HG03039 (cell line): ENCODE results near the gene GAGE12E.
"Not testable (repeated sequence)": the region's sequence is repeated elsewhere in the genome, so short reads cannot be mapped to it uniquely, and the experiment has no call there.

Source experiments
- ATAC-seq: cut with Tn5 transposase; IDR thresholded peaks from one replicate; pipeline ENCODE4 v1.9.1; 2021; ENCODE audit warnings: mild to moderate bottlenecking, moderate library complexity; ENCODE audit not compliant: unreplicated experiment

Gene GAGE12E

DNA sequence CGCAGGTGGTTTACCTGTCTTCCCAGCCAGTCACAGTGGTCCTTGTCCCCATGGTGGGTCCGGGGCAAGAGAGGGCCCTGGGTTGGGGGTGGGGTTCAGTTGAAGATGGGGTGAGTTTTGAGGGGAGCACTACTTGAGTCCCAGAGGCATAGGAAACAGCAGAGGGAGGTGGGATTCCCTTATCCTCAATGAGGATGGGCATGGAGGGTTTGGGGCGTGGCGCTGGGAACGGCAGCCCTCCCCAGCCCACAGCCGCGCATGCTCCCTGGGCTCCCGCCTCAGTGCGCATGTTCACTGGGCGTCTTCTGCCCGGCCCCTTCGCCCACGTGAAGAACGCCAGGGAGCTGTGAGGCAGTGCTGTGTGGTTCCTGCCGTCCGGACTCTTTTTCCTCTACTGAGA, at the start of gene GAGE12E:
TSS of gene GAGE12E (plus strand) at position 301 of the 400 bp plus-strand sequence. CDS start 1,155 bp downstream, outside the sequence.
- ATAC-seq: not testable (repeated sequence)

DNA sequence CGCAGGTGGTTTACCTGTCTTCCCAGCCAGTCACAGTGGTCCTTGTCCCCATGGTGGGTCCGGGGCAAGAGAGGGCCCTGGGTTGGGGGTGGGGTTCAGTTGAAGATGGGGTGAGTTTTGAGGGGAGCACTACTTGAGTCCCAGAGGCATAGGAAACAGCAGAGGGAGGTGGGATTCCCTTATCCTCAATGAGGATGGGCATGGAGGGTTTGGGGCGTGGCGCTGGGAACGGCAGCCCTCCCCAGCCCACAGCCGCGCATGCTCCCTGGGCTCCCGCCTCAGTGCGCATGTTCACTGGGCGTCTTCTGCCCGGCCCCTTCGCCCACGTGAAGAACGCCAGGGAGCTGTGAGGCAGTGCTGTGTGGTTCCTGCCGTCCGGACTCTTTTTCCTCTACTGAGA, 19.2 kb upstream of the GAGE12E start, which contains the start of gene GAGE12C:
TSS of gene GAGE12C (plus strand) at position 301 of the 400 bp plus-strand sequence. CDS start 1,155 bp downstream, outside the sequence.
- not testable (repeated sequence) for ATAC-seq

- ATAC-seq: not testable (repeated sequence)
These were observed 9.7 kb upstream of the GAGE12E start, which contains the start of gene GAGE12D for GRCh38 chrX:49541433-49541832. TSS of gene GAGE12D (plus strand) at chrX:49541733. CDS start at chrX:49542888, 1,155 bp downstream.

GRCh38 chrX:49560542-49560941, 9.5 kb downstream of the GAGE12E start, which contains the start of gene GAGE12F:
TSS of gene GAGE12F (plus strand) at chrX:49560842. CDS start at chrX:49561997, 1,155 bp downstream.
- ATAC-seq: not testable (repeated sequence)

DNA sequence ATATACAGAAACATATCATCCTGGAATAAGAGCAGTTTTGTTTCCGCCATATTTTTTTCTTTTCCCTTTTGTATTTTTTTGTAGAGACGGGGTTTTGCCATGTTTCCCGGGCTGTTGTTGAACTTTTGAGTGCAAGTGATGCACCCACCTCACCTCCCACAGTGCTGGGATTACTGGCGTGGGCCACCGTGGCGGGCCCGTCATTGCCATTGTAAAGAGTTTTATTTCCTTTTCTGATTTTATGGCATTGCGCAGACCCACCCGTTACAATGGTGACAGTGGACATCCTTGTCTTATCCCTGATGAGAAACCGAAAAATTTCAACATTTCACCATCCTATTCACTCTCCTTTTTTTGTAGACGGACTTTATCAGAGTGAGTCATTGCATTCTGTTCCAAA, 17.6 kb downstream of the GAGE12E start:
- not testable (repeated sequence) for ATAC-seq

GRCh38 chrX:49569152-49569551, 18.1 kb downstream of the GAGE12E start:
- ATAC-seq: not testable (repeated sequence)

DNA sequence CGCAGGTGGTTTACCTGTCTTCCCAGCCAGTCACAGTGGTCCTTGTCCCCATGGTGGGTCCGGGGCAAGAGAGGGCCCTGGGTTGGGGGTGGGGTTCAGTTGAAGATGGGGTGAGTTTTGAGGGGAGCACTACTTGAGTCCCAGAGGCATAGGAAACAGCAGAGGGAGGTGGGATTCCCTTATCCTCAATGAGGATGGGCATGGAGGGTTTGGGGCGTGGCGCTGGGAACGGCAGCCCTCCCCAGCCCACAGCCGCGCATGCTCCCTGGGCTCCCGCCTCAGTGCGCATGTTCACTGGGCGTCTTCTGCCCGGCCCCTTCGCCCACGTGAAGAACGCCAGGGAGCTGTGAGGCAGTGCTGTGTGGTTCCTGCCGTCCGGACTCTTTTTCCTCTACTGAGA, 19.0 kb downstream of the GAGE12E start, which contains the start of gene GAGE12G:
TSS of gene GAGE12G (plus strand) at position 301 of the 400 bp plus-strand sequence. CDS start 1,155 bp downstream, outside the sequence.
- ATAC-seq: not testable (repeated sequence)

DNA sequence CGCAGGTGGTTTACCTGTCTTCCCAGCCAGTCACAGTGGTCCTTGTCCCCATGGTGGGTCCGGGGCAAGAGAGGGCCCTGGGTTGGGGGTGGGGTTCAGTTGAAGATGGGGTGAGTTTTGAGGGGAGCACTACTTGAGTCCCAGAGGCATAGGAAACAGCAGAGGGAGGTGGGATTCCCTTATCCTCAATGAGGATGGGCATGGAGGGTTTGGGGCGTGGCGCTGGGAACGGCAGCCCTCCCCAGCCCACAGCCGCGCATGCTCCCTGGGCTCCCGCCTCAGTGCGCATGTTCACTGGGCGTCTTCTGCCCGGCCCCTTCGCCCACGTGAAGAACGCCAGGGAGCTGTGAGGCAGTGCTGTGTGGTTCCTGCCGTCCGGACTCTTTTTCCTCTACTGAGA, 28.6 kb downstream of the GAGE12E start, which contains the start of gene GAGE12H:
TSS of gene GAGE12H (plus strand) at position 301 of the 400 bp plus-strand sequence. CDS start 1,155 bp downstream, outside the sequence.
- not testable (repeated sequence) for ATAC-seq

GRCh38 chrX:49589196-49589595, 38.1 kb downstream of the GAGE12E start, which contains the start of gene GAGE2A:
TSS of gene GAGE2A (plus strand) at chrX:49589496. CDS start at chrX:49590651, 1,155 bp downstream.
- ATAC-seq: not testable (repeated sequence)

GRCh38 chrX:49589769-49590478, 38.8 kb downstream of the GAGE12E start:
- ATAC-seq: not testable (repeated sequence)

- not testable (repeated sequence) for ATAC-seq
These were observed 39.4 kb downstream of the GAGE12E start for GRCh38 chrX:49590488-49590887.

- ATAC-seq: not testable (repeated sequence)
These were observed 47.6 kb downstream of the GAGE12E start, which contains the start of gene GAGE1 for GRCh38 chrX:49598720-49599119. TSS of gene GAGE1 (plus strand) at chrX:49599020. CDS start at chrX:49600175, 1,155 bp downstream.
